PC-3 (cell line): Measurements from ENCODE around the gene CDH13. TPM values are rescaled to one million over a fixed set of nuclear protein-coding genes. Genes with fewer than 3 reads are reported as not detected.

Experiments used
- ATAC-seq: fragments of 200-7000 bp; cut with Tn5 transposase; 2 replicates; pipeline ENCODE4 v1.9.1; 2020; ENCODE audit warnings: mild to moderate bottlenecking, moderate library complexity
- BruUV-seq: library from RNA; stranded (reverse); fragments of 400-500 nt; replicated peaks from 2 replicates; lab custom pipeline; 2021; lab: Mats Ljungman, UMichigan
- CTCF ChIA-PET: fragments of 300-600 bp; sonication (Branson Sonifier 250); formaldehyde crosslinking; loops from one replicate; lab custom pipeline; 2022; ENCODE audit warnings: antibody characterized with exemption; lab: Charles Lee
- POLR2A ChIA-PET: fragments of 300-600 bp; sonication (Branson Sonifier 250); formaldehyde crosslinking; loops from one replicate; lab custom pipeline; 2022; ENCODE audit warnings: antibody characterized with exemption; ENCODE audit not compliant: unreplicated experiment; lab: Charles Lee
- DNase-seq: peaks from one replicate; pipeline ENCODE4 v3.0.0-alpha.2; 2015
- H2AFZ ChIP-seq: fragments of 300-600 bp; sonication (generic); 2 replicates; pipeline ENCODE4 v1.6.0; 2016; ENCODE audit warnings: antibody characterized with exemption, low read length
- H3F3A ChIP-seq: fragments of 300-600 bp; sonication (generic); one replicate; pipeline ENCODE4 v1.6.0; 2017; ENCODE audit warnings: antibody characterized with exemption, low read length, control low read depth, mild to moderate bottlenecking; ENCODE audit not compliant: unreplicated experiment
- H3K27ac ChIP-seq: fragments of 300-600 bp; sonication (generic); 2 replicates; pipeline ENCODE4 v1.5.1; 2016; ENCODE audit warnings: mild to moderate bottlenecking, low read length
- H3K27me3 ChIP-seq: fragments of 300-600 bp; sonication (generic); 2 replicates; pipeline ENCODE4 v1.6.1; 2016; ENCODE audit warnings: low read length, mixed read lengths
- H3K36me3 ChIP-seq: fragments of 300-600 bp; sonication (generic); 2 replicates; pipeline ENCODE4 v1.6.1; 2016; ENCODE audit warnings: low read depth, mixed run types, low read length, mixed read lengths
- H3K4me1 ChIP-seq: fragments of 300-600 bp; sonication (generic); 2 replicates; pipeline ENCODE4 v1.5.1; 2016; ENCODE audit warnings: low read length; ENCODE audit not compliant: insufficient read depth
- H3K4me2 ChIP-seq: fragments of 300-600 bp; sonication (generic); 2 replicates; pipeline ENCODE4 v1.6.0; 2016; ENCODE audit warnings: low read length
- H3K4me3 ChIP-seq: fragments of 300-600 bp; sonication (generic); 2 replicates; pipeline ENCODE4 v1.5.1; 2016; ENCODE audit warnings: mild to moderate bottlenecking, low read length, mixed read lengths
- H3K79me2 ChIP-seq: fragments of 300-600 bp; sonication (generic); 2 replicates; pipeline ENCODE4 v1.6.1; 2017; ENCODE audit warnings: low read length, mixed read lengths
- H3K9ac ChIP-seq: fragments of 300-600 bp; sonication (generic); 2 replicates; pipeline ENCODE4 v1.6.0; 2016; ENCODE audit warnings: mild to moderate bottlenecking, low read length
- H3K9me2 ChIP-seq: fragments of 300-600 bp; sonication (generic); replicated peaks from 2 replicates; pipeline ENCODE4 v1.6.1; 2016; ENCODE audit warnings: mixed run types, low read length, mixed read lengths
- H3K9me3 ChIP-seq: fragments of 300-600 bp; sonication (generic); 2 replicates; pipeline ENCODE4 v1.6.1; 2016; ENCODE audit warnings: low read length, mixed read lengths
- H4K20me1 ChIP-seq: fragments of 300-600 bp; sonication (generic); 2 replicates; pipeline ENCODE4 v1.6.1; 2016; ENCODE audit warnings: low read length, mixed read lengths
- CTCF ChIP-seq: fragments of 300-600 bp; sonication (generic); conservative IDR thresholded peaks from 2 replicates; pipeline ENCODE4 v1.5.1; 2017; ENCODE audit warnings: antibody characterized with exemption, low read depth, mild to moderate bottlenecking, low read length
- EZH2 ChIP-seq: fragments of 300-600 bp; sonication (generic); IDR thresholded peaks from one replicate; pipeline ENCODE4 v1.6.1; 2017; ENCODE audit warnings: antibody characterized with exemption, mild to moderate bottlenecking, low read length; ENCODE audit not compliant: unreplicated experiment
- EZH2phosphoT487 ChIP-seq: fragments of 300-600 bp; sonication (generic); IDR thresholded peaks from 2 replicates; pipeline ENCODE4 v1.6.1; 2018; ENCODE audit warnings: mild to moderate bottlenecking, antibody characterized with exemption, low read length, borderline replicate concordance
- intact Hi-C: fragments of 100-400 bp; cut with micrococcal nuclease; formaldehyde crosslinking; loops from 2 replicates; pipeline ENCODE4 v1.9.0; 2023
- total RNA-seq: library from RNA; depleted of rRNA; stranded (reverse); fragments of >200 nt; gene quantifications from 2 replicates; pipeline ENCODE4 v1.2.3, GENCODE V29; 2014

CDH13 gene
- total RNA-seq, 1 experiment from 2014 or later = 0.36 TPM

GRCh38 chr16:83819361-83819760 is 1192.6 kb downstream of the CDH13 start:
- Histone ChIP-seq H3K79me2 (no peaks in the 10 kb centered on the region), H2AFZ (no peak overlapping the region), H3K27me3 (no peaks in the 10 kb centered on the region), H3K4me2 (no peak overlapping the region), H3F3A (no peaks in the 10 kb centered on the region), H3K4me3 (no peak overlapping the region), H3K36me3 (no peaks in the 10 kb centered on the region), H4K20me1 (no peaks in the 10 kb centered on the region), H3K27ac (no peak overlapping the region), H3K9me3 (no peaks in the 10 kb centered on the region), H3K4me1 (no peaks in the 10 kb centered on the region), H3K9ac (no peak overlapping the region), H3K9me2 (no peaks in the 10 kb centered on the region)
- no peak for DNase-seq
- no peak for ATAC-seq
- intact Hi-C loops = no loop called here
- no TSS peak for BruUV-seq
- POLR2A ChIA-PET = no interaction called here
- CTCF ChIA-PET = no interaction called here
- TF ChIP-seq CTCF = no peak
- no peak for TF ChIP-seq EZH2phosphoT487

DNA sequence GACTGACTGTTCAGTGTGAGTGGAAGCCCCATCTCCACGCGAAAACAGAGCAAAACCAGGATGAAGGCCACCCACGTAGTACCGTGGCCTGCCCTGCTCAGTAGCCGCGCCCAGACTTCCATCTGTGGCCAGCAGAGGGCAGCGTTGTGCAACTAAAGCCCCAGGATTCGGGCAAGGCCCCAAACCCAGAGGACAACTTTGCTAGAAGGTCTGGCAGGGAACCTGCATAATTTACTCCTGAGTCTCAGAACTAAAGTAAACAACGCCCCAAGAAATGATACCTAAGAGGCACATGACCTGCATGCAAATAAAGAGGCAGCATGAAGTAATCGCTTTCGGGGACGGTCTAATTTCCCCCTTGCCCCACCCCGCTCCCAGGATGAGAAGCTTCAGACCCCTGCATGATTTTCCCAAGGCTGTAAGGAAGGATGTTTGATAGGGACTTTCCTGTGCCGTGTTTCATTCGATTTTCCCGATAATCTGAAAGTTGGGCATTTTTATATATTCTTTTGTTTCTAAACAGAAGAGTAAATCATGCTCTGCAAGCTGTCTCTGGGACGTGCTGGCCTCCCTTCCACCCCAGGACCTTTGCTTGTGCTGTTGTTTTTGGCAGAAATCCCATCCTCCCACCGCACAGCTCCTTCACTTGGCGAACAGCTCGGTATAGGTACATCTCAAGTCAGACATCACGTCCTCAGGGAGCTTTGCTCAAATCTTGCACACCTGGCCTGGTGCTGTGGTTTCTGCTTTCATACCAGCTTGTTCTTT is 1199.6 kb downstream of the CDH13 start:
- Histone ChIP-seq H3K9me2 (no peaks in the 10 kb centered on the region), H3K36me3 (no peaks in the 10 kb centered on the region), H3K9ac (no peak overlapping the region), H3F3A (no peaks in the 10 kb centered on the region), H3K27ac (no peak overlapping the region), H3K27me3 (0 out of 2 replicates have a peak, but pooled peaks cover 3% of the 10 kb centered on the region), H3K9me3 (no peaks in the 10 kb centered on the region), H3K4me3 (no peak overlapping the region), H4K20me1 (no peaks in the 10 kb centered on the region), H3K79me2 (no peaks in the 10 kb centered on the region), H3K4me2 (peak overlapping the region; percentile 35), H3K4me1 (0 out of 2 replicates have a peak, but pooled peaks cover 4% of the 10 kb centered on the region), H2AFZ (peak overlapping the region; percentile 75)
- CTCF ChIA-PET = no interaction called here
- peak; percentile 96 for ATAC-seq
- no TSS peak for BruUV-seq
- TF ChIP-seq EZH2 (no peak), CTCF (peak; percentile 87)
- DNase-seq = peak; percentile 84
- POLR2A ChIA-PET = no interaction called here
- intact Hi-C loops = loop anchor here (1.0 kb wide), 1 partner anchor 53 kb away; no protein-coding TSS in a partner anchor

DNA sequence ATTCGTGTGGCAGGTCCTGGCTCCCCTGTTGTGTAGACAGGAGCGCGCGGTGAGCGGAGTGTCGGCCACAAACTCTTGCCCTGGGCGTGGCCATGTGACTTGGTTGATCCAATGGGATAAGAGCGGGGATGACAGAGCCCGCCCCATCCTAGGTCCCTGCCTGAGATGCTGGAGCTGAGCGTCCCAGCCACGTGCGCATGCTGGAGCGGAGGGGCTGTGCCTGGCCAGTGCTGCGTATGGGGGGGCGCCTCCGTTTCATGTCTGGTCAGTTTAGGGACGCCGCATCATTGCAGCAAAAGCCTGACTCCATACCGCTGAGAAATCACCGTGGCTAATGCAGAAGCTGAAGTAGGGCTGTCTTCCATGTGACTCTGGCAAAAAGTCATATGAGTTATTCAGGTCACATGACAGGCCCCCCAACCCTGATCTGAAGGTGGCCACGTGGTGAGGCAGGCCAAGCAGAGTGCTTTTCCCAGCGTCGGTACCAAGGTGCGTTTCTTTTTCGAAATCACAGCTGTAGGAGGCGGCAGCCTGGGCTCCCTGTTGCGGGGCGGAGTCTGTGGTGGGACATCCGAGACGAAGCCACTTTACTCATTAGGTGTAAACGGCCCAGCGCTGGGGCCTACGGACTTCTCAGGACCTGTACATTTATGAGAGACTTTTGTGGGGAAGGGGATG is 1203.5 kb downstream of the CDH13 start:
- ATAC-seq (no peak), DNase-seq (no peak)
- Histone ChIP-seq H3K4me3 (no peak overlapping the region), H3K27ac (no peak overlapping the region), H3K79me2 (no peaks in the 10 kb centered on the region), H3K4me2 (no peak overlapping the region), H3K9me3 (no peaks in the 10 kb centered on the region), H3K9me2 (no peaks in the 10 kb centered on the region), H3F3A (no peaks in the 10 kb centered on the region), H4K20me1 (no peaks in the 10 kb centered on the region), H3K4me1 (0 out of 2 replicates have a peak, but pooled peaks cover 4% of the 10 kb centered on the region), H3K27me3 (0 out of 2 replicates have a peak, but pooled peaks cover 10% of the 10 kb centered on the region), H3K36me3 (no peaks in the 10 kb centered on the region), H3K9ac (no peak overlapping the region), H2AFZ (no peak overlapping the region)
- CTCF ChIA-PET = no interaction called here
- TF ChIP-seq EZH2 = no peak
- TF ChIP-seq EZH2phosphoT487 = no peak
- no peak for TF ChIP-seq CTCF
- intact Hi-C loops = no loop called here
- BruUV-seq = no TSS peak
- POLR2A ChIA-PET = no interaction called here
